ENCODE data around the gene ATXN1L.

DNA sequence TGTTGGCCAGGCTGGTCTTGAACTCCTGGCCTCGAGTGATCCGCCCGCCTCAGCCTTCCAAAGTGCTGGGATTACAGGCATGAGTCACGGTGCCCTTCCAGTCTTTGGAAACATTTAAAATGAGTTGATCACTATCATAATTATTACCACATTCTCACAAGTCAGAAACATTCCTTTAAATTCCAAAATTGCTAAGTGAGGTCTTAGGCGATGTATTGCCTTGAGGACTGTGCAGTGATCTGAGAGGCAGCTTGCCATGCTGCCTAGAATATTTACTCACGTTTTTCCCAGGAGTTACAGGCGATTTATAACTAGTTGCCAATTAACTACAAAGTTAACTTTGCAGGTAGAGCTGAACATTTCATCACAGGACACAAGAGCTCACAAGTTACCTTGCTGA is 5.7 kb upstream of the ATXN1L start:
- TF ChIP-seq EZH2phosphoT487 (IDR thresholded peaks at IDR 0.05; ENCODE audit: borderline replicate concordance, low read length) = no peak
- TF ChIP-seq, protein P1, sequence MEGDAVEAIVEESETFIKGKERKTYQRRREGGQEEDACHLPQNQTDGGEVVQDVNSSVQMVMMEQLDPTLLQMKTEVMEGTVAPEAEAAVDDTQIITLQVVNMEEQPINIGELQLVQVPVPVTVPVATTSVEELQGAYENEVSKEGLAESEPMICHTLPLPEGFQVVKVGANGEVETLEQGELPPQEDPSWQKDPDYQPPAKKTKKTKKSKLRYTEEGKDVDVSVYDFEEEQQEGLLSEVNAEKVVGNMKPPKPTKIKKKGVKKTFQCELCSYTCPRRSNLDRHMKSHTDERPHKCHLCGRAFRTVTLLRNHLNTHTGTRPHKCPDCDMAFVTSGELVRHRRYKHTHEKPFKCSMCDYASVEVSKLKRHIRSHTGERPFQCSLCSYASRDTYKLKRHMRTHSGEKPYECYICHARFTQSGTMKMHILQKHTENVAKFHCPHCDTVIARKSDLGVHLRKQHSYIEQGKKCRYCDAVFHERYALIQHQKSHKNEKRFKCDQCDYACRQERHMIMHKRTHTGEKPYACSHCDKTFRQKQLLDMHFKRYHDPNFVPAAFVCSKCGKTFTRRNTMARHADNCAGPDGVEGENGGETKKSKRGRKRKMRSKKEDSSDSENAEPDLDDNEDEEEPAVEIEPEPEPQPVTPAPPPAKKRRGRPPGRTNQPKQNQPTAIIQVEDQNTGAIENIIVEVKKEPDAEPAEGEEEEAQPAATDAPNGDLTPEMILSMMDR (IDR thresholded peaks at IDR 0.05; ENCODE audit: low read depth, low read length, poor library complexity, severe bottlenecking) = no peak
